GM18508 (cell line): ENCODE measurements around the gene ITGB3.
"Not testable (repeated sequence)": the region's sequence is repeated elsewhere in the genome, so short reads cannot be mapped to it uniquely, and the experiment has no call there.

Experiments used
- ATAC-seq: cut with Tn5 transposase; IDR thresholded peaks from one replicate; pipeline ENCODE4 v1.9.1; 2021; ENCODE audit warnings: moderate number of reproducible peaks; ENCODE audit not compliant: insufficient read depth, unreplicated experiment

ITGB3 gene

GRCh38 chr17:47253541-47254402 lies at the start of gene ITGB3:
TSS of gene ITGB3 (plus strand) at chr17:47253827. CDS start at chr17:47253862, 35 bp downstream.
- ATAC-seq, result no peak

DNA sequence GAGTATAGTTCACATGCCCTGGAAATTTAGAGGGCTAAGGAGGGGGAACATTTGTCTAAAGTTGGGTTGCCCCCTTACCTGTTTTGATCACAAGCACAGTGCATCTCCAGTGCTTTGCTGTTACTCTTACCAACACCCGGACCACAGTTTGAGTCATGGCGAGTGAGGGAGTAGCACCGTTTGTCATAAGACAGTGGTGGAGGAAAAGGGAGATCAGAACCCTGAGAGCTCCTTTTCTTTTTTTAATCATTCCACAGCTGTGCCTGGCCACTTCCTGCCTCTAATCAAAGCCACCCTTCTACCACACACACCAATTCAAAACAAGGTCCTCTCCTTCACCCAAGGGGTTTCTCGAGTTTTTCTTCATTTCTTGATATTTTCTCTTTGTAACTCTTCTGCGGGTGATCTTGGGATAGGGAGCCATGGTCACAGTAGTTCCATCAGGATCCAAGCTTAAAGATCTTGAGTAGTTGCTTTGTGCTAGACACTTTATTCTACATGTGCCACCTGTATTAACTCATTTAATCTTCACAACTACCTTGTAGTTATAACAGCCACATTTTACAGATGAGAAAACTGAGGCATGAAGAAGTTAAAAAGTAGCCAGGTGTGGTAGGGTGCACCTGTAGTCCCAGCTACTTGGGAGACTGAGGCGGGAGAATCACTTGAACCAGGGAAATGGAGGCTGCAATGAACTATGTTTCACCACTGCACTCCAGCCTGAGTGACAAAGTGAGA lies 49.5 kb upstream of the ITGB3 start:
- ATAC-seq, result no peak

- ATAC-seq, result no peak
Measured at GRCh38 chr17:47204722-47205418, 48.8 kb upstream of the ITGB3 start.

DNA sequence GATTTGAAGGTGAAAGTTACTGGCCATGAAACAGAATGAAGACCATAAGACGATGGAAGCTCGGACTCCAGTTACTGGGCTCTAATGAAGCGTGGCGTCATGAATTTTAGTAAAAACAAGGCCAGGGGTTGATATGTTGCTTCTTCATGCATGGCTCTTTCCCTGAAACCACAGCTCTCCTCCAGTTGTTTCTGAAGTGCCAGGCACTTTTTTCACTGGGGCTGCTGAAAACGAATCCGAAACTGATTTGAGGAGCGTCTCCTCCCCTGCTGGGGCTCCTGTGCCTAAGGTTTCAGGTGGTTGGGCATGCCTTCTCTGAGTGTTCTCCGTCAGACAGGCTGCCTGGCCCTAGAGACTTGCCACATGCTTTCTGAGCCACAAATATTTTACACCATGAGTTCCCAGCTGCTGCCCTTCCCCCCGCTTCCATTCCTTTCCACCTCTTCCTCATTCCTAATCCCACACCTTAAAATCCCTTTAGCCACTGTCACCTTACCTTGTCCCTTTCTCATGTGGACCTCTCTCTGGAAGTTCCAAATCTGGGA lies 48.1 kb upstream of the ITGB3 start:
- ATAC-seq, result no peak

GRCh38 chr17:47207143-47208067 lies 46.2 kb upstream of the ITGB3 start:
- ATAC-seq, result no peak

DNA sequence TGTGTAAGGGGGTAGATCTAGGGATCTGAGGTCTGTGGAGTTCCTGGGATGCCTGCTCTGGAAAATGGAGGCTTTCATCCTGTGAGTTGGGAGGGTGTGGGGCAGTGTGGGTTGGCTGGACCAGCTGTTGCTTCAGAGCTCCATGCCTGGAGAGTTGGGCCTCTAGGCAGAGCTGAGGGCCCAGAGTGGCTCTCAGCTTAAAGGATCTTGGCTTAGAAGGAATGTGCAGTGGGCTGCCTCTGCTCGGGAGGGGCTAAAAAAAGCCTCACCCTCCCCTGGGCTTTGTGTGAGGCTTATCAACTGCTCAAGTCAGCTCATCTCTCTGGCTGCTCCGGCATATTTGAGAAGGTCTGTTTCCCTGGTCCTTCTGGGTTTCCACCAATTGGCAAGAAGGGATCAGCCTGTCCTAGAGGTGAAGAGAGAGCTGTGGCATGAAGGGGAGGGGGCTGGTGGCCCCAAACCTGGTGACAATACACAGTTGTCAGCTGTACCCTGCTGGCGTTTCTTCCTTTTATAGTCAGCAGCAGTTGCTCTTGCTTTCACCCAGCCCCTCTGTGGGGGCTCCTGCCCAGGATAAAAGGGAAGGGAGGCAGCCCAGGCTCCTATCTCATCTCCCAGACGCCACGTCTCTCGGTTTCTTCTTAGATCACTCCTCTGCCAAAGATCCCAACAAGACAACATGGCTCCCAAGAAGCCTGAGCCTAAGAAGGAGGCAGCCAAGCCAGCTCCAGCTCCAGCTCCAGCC lies 44.7 kb upstream of the ITGB3 start, which contains the start of gene MYL4:
TSS of gene MYL4 (plus strand) at position 605 of the 745 bp plus-strand sequence. CDS start at position 680, 75 bp downstream.
- ATAC-seq, result no peak

DNA sequence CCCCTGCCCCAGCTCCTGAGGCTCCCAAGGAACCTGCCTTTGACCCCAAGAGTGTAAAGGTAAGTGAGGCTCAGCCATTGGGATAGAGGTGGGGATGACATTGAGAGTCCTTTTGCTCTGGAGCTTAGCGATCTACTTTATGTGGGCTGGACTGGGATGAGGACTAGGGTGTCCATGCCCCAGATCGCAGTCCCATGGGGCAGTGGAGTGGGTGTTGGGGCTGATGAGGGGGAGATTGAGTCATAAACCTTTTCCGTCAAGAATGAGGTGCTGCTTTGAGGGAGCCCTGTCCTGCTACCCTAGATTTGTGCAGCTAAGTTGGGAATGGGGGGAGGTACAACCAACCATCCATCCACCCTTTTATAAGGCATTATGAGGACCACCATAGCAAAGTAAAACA lies 44.1 kb upstream of the ITGB3 start:
- no peak for ATAC-seq

- no peak for ATAC-seq
Measured at GRCh38 chr17:47210105-47210504, 43.5 kb upstream of the ITGB3 start.

DNA sequence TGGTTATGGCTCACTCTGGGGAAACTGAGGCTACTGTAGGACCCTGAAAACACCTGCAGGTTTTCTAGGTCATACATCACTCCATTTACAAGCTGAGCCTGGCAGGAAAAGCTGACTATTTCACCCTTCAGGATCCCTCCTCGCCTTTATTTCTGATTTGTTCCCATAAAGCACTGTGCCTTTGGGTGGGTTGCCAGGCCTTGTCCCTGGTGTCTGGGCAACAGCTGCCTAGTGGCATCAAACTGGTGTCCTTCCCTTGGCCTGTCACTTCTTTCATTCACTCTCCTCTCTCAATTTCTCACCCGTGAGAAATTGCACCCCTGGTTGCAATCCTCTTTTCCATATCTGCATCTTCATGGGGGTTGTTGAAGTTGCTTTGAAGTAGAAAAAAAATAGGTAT lies 42.8 kb upstream of the ITGB3 start:
- ATAC-seq, result no peak

DNA sequence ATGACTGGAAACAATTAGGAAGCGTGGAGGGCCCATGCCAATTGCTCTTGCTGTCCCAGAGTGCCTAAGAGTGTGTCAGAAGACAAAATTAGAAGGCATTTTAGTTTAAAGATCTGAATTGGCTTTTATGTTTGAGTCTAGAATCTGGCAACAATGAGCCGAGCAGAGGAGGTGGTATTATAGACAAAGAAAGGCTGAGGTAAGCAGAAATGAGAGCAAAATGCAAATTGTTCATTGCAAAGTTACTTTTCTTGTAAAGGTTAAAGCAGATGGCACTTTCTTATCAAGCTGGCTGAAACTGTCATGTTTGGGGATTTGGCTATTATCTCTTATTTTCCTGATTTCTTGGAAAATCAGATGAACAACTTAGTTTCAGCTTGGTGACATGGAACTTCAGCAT lies 41.2 kb upstream of the ITGB3 start:
- ATAC-seq, result no peak

DNA sequence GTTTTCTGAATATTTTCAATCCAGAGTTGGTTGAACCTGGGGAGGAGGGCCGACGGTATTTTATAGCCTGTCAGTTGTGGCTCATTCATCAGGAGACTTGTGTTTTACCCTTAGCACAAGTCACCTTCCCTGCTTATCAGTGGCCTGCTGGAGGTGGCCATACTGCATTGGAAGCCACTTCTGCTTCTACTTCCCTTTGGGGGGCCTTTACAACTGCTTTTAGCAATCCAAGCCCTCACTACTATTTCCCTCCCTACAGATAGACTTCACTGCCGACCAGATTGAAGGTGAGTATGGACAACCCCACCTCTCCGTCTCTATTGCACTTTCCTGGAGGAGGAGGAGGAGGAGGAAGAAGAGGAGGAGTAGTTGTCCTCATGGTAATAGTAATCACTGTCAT lies 40.1 kb upstream of the ITGB3 start:
- ATAC-seq, result no peak

DNA sequence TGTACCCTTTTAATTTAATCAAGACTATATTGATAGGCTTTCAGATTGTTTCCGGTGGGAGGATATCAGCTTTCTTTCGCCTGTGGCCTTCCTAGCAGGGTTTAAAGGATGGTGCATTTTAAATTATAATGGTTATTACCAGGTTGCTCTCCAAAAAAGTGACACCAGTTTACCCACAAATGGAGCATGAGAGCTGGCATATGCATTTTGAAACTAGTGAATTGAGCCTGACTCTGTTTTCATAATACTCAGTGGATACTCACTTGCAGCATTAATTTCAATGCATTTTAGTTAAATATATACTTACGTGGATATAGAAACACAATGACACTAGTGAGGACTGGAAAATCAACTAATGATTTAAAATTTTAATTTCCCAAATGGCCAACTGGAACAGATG lies 38.7 kb upstream of the ITGB3 start:
- ATAC-seq, result no peak

DNA sequence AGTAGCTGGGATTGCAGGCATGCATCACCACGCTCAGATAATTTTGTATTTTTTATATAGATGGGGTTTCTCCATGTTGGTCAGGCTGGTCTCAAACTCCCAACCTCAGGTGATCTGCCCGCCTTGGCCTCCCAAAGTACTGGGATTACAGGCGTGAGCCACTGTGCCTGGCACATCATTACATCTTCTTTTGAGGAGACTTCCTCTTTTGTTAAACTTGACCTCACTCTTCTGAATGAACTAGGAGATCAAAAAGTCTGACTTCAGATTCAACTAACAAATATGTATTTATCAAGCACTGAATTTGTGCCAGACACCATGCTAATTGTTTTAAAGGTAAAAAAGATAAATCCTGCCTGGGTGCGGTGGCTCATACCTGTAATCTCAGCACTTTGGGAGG lies 36.8 kb upstream of the ITGB3 start:
- not testable (repeated sequence) for ATAC-seq

DNA sequence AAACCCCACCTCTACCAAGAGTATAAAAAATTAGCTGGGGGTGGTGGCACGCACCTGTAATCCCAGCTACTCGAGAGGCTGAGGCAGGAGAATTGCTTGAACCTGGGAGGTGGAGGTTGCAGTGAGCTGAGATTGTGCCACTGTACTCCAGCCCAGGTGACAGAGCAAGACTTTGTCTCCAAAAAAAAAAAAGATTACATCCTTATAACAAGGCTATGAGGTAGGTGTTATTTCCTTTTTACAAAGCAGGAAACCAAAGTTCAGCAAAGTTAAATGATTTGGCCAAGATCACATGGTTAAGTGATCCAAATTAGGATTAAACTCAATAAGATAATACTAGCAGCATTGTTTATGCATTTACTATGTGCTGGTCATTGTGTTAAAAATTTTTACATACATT lies 36.3 kb upstream of the ITGB3 start:
- ATAC-seq, result not testable (repeated sequence)

DNA sequence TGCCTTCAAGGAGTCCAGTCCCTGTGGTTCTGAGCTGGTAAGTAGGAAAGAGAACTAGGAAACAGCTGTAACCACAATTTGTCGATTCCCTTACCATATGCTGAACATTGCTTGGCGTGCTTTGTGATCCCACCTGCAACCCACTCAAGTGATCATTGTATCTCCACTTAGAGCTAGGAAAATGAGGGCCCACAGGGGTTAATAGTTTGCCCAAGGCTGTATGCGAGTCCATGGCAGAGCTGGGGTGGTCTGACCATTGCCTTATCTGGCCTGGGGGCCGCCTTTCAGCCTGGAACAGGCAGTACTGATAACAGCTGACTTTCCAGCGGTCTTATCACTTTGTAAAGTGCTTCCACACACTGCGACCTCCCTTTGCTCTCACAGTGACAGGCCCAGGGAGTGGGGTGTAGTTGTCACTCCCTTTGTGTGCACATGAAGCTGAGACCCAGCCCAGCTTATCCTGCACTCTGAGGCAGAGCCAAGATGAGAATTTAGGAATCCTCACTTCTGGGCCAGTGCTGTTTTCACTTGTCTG lies 34.7 kb upstream of the ITGB3 start:
- ATAC-seq, result no peak

GRCh38 chr17:47219621-47220475 lies 33.8 kb upstream of the ITGB3 start:
- no peak for ATAC-seq

GRCh38 chr17:47220531-47220999 lies 33.1 kb upstream of the ITGB3 start:
- no peak for ATAC-seq

DNA sequence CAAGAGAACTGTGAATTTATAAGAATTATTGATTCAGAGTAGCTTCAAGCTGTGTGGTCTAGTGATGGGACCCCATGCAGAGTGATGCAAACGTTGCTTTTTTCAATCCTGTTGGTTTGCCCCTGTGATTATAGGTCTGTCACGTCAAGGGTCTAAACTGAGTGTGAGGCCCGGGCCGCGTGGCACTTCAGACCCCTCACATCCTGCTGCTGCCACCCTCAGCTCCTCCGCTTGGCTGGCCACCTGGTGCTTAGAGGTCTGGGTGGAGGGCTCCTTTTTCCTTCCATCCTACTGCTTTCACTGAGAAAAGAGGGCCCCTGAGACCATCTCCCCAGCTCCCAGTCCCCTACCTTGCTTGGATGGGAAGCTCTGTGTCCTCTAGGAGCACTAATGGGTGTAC lies 32.5 kb upstream of the ITGB3 start:
- no peak for ATAC-seq
